Lung (tissue), 16 donors: Measurements from ENCODE around the gene ACIN1. TPM values are rescaled to one million over a fixed set of nuclear protein-coding genes. Genes with fewer than 3 reads are reported as not detected.

Experiments used
- ATAC-seq: fragments of 200-7000 bp; cut with Tn5 transposase; one replicate; pipeline ENCODE4 v1.9.1; 2020; ENCODE audit warnings: moderate number of reproducible peaks; ENCODE audit not compliant: insufficient read depth, low FRiP score
- DNase-seq, 3 donors: peaks; one replicate each; pipeline ENCODE4 v3.0.0-alpha.2; 2013 to 2017
- H3K27ac ChIP-seq, 2 donors: one replicate each; pipeline ENCODE4 v1.5.1; 2013; ENCODE audit warnings: mild to moderate bottlenecking in 2 of 2, moderate library complexity in 2 of 2, control low read depth in 1 of 2, inconsistent platforms in 1 of 2, low read depth in 1 of 2, low read length in 1 of 2
- H3K27me3 ChIP-seq, 3 donors: one replicate each; pipeline ENCODE4 v1.5.1; 2013; ENCODE audit warnings: low read length in 2 of 3; ENCODE audit not compliant: control insufficient read depth in 3 of 3, insufficient read depth in 3 of 3
- H3K36me3 ChIP-seq, 4 donors: one replicate each; pipeline ENCODE4 v1.5.1; 2013; ENCODE audit warnings: low read length in 4 of 4, mild to moderate bottlenecking in 1 of 4, moderate library complexity in 1 of 4; ENCODE audit not compliant: control insufficient read depth in 4 of 4, insufficient read depth in 4 of 4
- H3K4me1 ChIP-seq, 5 donors: one replicate each; pipeline ENCODE4 v1.5.1; 2013; ENCODE audit warnings: low read length in 5 of 5, mild to moderate bottlenecking in 2 of 5, moderate library complexity in 1 of 5; ENCODE audit not compliant: control insufficient read depth in 5 of 5, insufficient read depth in 5 of 5
- H3K4me3 ChIP-seq: one replicate; pipeline ENCODE4 v1.5.1; 2013; ENCODE audit warnings: mild to moderate bottlenecking, control low read depth, moderate library complexity
- H3K9ac ChIP-seq, 2 donors: one replicate each; pipeline ENCODE4 v1.5.1; 2013; ENCODE audit warnings: low read length in 2 of 2, control low read depth in 1 of 2; ENCODE audit not compliant: insufficient read depth in 1 of 2
- H3K9me3 ChIP-seq, 4 donors: one replicate each; pipeline ENCODE4 v1.5.1; 2013; ENCODE audit warnings: low read length in 3 of 4, mild to moderate bottlenecking in 1 of 4, moderate library complexity in 1 of 4; ENCODE audit not compliant: control insufficient read depth in 4 of 4, insufficient read depth in 3 of 4
- WGBS, 2 donors: extraction: QIAGEN DNeasy Blood & Tissue Kit; methylation state at CpG; one replicate each; pipeline ENCODE4 v1.1.7; 2013; 5-methylcytosine and 5-hydroxymethylcytosine counted together
- long read RNA-seq, 5 donors: transcript quantifications; one replicate each; lab custom pipeline, GENCODE V29; 2026
- polyA plus RNA-seq, 2 donors: library from polyadenylated mRNA; stranded (reverse); fragments of 200-250 nt; gene quantifications; one replicate each; pipeline ENCODE4 v1.2.1, GENCODE V29; 2013
- total RNA-seq, 2 donors: library from RNA; depleted of rRNA in 1 of 2; stranded (reverse); fragments of >200 nt in 1 of 2; gene quantifications; one replicate each; pipeline ENCODE4 v1.2.1, GENCODE V29; 2014 to 2021
- TF ChIP-seq, protein P1 (sequence below): IDR thresholded peaks from 2 replicates; pipeline ENCODE4 v1.5.1; 2012; ENCODE audit warnings: mild to moderate bottlenecking; ENCODE audit errors: control extremely low read depth, extremely low read depth
- donor health status: control.
- donor health status: control.
- donor health status: Bipolar disorder and iron deficiency.
- donor health status: healthy.
- donor health status: DM: yes; HTN: yes; CAD: no.

The ACIN1 gene, protein sequence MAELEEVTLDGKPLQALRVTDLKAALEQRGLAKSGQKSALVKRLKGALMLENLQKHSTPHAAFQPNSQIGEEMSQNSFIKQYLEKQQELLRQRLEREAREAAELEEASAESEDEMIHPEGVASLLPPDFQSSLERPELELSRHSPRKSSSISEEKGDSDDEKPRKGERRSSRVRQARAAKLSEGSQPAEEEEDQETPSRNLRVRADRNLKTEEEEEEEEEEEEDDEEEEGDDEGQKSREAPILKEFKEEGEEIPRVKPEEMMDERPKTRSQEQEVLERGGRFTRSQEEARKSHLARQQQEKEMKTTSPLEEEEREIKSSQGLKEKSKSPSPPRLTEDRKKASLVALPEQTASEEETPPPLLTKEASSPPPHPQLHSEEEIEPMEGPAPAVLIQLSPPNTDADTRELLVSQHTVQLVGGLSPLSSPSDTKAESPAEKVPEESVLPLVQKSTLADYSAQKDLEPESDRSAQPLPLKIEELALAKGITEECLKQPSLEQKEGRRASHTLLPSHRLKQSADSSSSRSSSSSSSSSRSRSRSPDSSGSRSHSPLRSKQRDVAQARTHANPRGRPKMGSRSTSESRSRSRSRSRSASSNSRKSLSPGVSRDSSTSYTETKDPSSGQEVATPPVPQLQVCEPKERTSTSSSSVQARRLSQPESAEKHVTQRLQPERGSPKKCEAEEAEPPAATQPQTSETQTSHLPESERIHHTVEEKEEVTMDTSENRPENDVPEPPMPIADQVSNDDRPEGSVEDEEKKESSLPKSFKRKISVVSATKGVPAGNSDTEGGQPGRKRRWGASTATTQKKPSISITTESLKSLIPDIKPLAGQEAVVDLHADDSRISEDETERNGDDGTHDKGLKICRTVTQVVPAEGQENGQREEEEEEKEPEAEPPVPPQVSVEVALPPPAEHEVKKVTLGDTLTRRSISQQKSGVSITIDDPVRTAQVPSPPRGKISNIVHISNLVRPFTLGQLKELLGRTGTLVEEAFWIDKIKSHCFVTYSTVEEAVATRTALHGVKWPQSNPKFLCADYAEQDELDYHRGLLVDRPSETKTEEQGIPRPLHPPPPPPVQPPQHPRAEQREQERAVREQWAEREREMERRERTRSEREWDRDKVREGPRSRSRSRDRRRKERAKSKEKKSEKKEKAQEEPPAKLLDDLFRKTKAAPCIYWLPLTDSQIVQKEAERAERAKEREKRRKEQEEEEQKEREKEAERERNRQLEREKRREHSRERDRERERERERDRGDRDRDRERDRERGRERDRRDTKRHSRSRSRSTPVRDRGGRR
- total RNA-seq (100 to 1,000 TPM; 125 to 154 TPM), polyA plus RNA-seq (100 to 1,000 TPM in 1 of 2 donors, 10 to 100 TPM in 1; 76.3 to 106 TPM)
- long read RNA-seq, donor 1, partial matches to known transcripts = 228 of 237 reads
- long read RNA-seq, donor 1, other reads (novel, unspliced or antisense) = 0 of 237 reads
- long read RNA-seq, donor 2, partial matches to known transcripts = 51 of 56 reads
- long read RNA-seq, donor 2, other reads (novel, unspliced or antisense) = 0 of 56 reads
- long read RNA-seq, donor 3, partial matches to known transcripts = 81 of 91 reads
- long read RNA-seq, donor 3, other reads (novel, unspliced or antisense) = 0 of 91 reads
- long read RNA-seq, donor 4, partial matches to known transcripts = 72 of 81 reads
- long read RNA-seq, donor 4, other reads (novel, unspliced or antisense) = 0 of 81 reads
- long read RNA-seq, donor 5, transcript ACIN1-212 (2 exons, 366 nt) = major isoform, 7 of 170 reads
- long read RNA-seq, donor 5, partial matches to known transcripts = 152 of 170 reads
- long read RNA-seq, donor 5, other reads (novel, unspliced or antisense) = 0 of 170 reads

DNA sequence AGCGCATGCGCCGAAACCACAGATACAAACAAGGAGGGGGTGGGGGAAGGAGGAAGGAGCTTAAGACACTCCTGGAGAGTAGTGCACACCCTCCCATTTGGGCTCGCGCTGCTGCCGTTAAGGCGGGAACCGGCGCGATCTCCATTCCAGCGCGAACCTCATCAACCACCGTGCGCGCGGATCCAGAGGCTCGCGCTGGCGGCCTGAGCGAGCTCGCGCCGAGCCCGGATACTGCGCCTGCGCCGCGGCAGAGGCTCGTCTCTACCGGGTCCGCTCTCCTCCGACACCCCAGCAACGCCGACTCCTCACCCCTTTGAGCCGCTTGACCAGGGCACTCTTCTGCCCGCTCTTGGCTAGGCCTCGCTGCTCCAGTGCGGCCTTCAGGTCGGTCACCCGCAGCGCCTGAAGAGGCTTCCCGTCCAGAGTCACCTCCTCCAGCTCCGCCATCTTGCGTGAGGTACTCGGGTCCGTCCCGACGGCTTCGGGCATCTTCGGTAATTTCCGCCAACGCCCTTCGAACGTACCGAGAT lies at the start of gene ACIN1:
TSS of gene ACIN1 (minus strand) at position 471 of the 530 bp plus-strand sequence. CDS start at position 447, 24 bp downstream.
- peak; percentile 22 for ATAC-seq
- H3K27ac ChIP-seq = peak within 1 kb of the TSS; percentile 97 to 98
- 0 to 1% methylated on average over 48 to 55 of the region's 55 CpGs for WGBS, 2 donors

DNA sequence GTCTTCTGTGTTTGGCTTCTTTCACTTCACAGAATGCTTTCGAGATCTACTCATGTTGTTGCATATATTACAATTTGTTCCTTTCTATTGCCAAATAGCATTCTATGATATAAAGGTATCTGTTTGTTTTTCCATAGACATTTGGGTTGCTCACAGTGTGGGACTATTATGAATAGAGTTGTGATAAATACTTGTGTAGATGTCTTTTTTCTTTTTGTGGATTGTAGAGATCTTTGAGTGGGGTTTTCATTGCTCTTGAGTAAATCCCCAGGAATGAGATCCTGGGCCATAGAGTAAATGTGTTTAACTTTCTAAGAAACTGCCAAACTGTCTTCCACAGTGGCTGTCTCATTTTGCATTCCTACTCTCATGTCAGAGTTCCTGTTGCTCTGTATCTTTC lies 49.0 kb upstream of the ACIN1 start:
- Histone ChIP-seq H3K36me3 (peaks cover 0 to 46% (median 22%) of the 10 kb centered on the region in 4 donors), H3K27me3 (no peaks in the 10 kb centered on the region), H3K4me3 (no peak overlapping the region), H3K27ac (no peak overlapping the region), H3K9me3 (no peaks in the 10 kb centered on the region), H3K9ac (no peak overlapping the region), H3K4me1 (peaks cover 0 to 6% (median 5%) of the 10 kb centered on the region in 5 donors)
- ATAC-seq (no peak), DNase-seq (no peak)
- TF ChIP-seq, protein P1, sequence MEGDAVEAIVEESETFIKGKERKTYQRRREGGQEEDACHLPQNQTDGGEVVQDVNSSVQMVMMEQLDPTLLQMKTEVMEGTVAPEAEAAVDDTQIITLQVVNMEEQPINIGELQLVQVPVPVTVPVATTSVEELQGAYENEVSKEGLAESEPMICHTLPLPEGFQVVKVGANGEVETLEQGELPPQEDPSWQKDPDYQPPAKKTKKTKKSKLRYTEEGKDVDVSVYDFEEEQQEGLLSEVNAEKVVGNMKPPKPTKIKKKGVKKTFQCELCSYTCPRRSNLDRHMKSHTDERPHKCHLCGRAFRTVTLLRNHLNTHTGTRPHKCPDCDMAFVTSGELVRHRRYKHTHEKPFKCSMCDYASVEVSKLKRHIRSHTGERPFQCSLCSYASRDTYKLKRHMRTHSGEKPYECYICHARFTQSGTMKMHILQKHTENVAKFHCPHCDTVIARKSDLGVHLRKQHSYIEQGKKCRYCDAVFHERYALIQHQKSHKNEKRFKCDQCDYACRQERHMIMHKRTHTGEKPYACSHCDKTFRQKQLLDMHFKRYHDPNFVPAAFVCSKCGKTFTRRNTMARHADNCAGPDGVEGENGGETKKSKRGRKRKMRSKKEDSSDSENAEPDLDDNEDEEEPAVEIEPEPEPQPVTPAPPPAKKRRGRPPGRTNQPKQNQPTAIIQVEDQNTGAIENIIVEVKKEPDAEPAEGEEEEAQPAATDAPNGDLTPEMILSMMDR = no peak
- WGBS, 2 donors = 85 to 92% methylated on average over 1 of the region's 1 CpG

More for the DNA sequence above, at the start of gene ACIN1:
- Histone ChIP-seq H3K9me3 (no peaks in the 10 kb centered on the region), H3K27me3 (no peaks in the 10 kb centered on the region), H3K36me3 (peaks cover 15 to 32% (median 24%) of the 10 kb centered on the region in 4 donors), H3K4me1 (peaks cover 2 to 23% (median 10%) of the 10 kb centered on the region in 5 donors), H3K4me3 (peak within 1 kb of the TSS; percentile 74), H3K9ac (peak within 1 kb of the TSS; percentile 92 to 96)
- DNase-seq = peak; percentile 87 to 94 (median 94)
- TF ChIP-seq, protein P1 = no peak

DNA sequence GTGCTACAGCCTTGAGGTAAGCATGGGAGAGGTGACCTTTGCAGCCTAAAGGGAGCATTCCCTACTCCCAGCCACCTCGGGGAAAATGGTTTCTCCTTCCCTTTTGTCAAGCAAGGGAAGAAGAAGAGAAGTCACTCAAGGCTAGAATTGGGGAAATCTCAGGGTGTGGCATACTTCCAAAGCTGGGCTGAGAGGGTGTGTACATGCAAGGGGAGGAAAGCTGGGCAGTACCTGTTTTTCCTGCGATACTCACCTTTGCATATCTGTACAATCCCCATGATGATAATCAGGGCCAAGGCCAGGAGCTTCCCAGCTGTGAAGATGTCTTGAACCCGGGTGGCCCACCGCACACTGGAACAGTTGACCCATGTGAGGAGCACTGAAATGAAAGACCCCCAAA lies 47.9 kb upstream of the ACIN1 start:
- TF ChIP-seq, protein P1 = no peak
- peaks cover 0 to 47% (median 23%) of the 10 kb centered on the region in 4 donors for H3K36me3 ChIP-seq
- H3K27ac ChIP-seq = peak overlapping the region in 1 of 2 donors; percentile 38
- H3K9ac ChIP-seq = no peak overlapping the region
- DNase-seq = no peak
- 79 to 84% methylated on average over 4 of the region's 4 CpGs for WGBS, 2 donors
- H3K27me3 ChIP-seq = no peaks in the 10 kb centered on the region
- H3K4me3 ChIP-seq = no peak overlapping the region
- ATAC-seq = no peak
- no peaks in the 10 kb centered on the region for H3K9me3 ChIP-seq
- H3K4me1 ChIP-seq = peaks cover 0 to 8% (median 5%) of the 10 kb centered on the region in 5 donors
